Neural cell (in vitro differentiated cells): ENCODE data around the gene ACTR6. TPM values are rescaled to one million over a fixed set of nuclear protein-coding genes. Genes with fewer than 3 reads are reported as not detected.

Source experiments
- H2AFZ ChIP-seq: fragments of 200-600, 300-800 bp; sonication (generic), shearing (Covaris generic); 2 replicates; pipeline ENCODE4 v1.6.0; 2014; ENCODE audit warnings: low read depth, mild to moderate bottlenecking, antibody characterized with exemption, low read length, moderate library complexity
- H3F3A ChIP-seq: fragments of 200-600 bp; shearing (Covaris generic); 2 replicates; pipeline ENCODE4 v1.6.1; 2016; ENCODE audit warnings: mild to moderate bottlenecking, moderate library complexity, mixed read lengths, antibody characterized with exemption, low read length; ENCODE audit not compliant: insufficient read depth, poor library complexity, severe bottlenecking
- H3K27ac ChIP-seq: fragments of 200-600, 300-800 bp; sonication (generic), shearing (Covaris generic); 2 replicates; pipeline ENCODE4 v1.5.1; 2014; ENCODE audit warnings: mild to moderate bottlenecking, low read length, moderate library complexity
- H3K27me3 ChIP-seq: fragments of 300-800, 200-600 bp; sonication (generic), shearing (Covaris generic); 2 replicates; pipeline ENCODE4 v1.6.0; 2014; ENCODE audit warnings: mild to moderate bottlenecking, low read depth, low read length, moderate library complexity; ENCODE audit not compliant: insufficient read depth
- H3K36me3 ChIP-seq: fragments of 300-800, 200-600 bp; sonication (generic), shearing (Covaris generic); 2 replicates; pipeline ENCODE4 v1.5.1; 2014; ENCODE audit warnings: mild to moderate bottlenecking, antibody characterized with exemption, low read length, moderate library complexity; ENCODE audit not compliant: insufficient read depth
- H3K4me2 ChIP-seq: fragments of 300-800, 200-600 bp; sonication (generic), shearing (Covaris generic); 2 replicates; pipeline ENCODE4 v1.6.0; 2014; ENCODE audit warnings: mild to moderate bottlenecking, low read length
- H3K4me3 ChIP-seq: fragments of 300-800, 200-600 bp; sonication (generic), shearing (Covaris generic); 2 replicates; pipeline ENCODE4 v1.5.1; 2014; ENCODE audit warnings: mild to moderate bottlenecking, low read length, moderate library complexity
- H3K79me2 ChIP-seq: fragments of 200-600 bp; shearing (Covaris generic); replicated peaks from 2 replicates; pipeline ENCODE4 v1.6.0; 2014; ENCODE audit warnings: mild to moderate bottlenecking, low read length, moderate library complexity; ENCODE audit not compliant: insufficient read depth
- H3K9ac ChIP-seq: fragments of 300-800, 200-600 bp; sonication (generic), shearing (Covaris generic); 2 replicates; pipeline ENCODE4 v1.6.1; 2016; ENCODE audit warnings: mild to moderate bottlenecking, low read length, mixed read lengths
- H3K9me2 ChIP-seq: fragments of 200-600 bp; shearing (Covaris generic); 2 replicates; pipeline ENCODE4 v1.6.1; 2016; ENCODE audit warnings: mild to moderate bottlenecking, low read length, mixed read lengths; ENCODE audit not compliant: insufficient read depth
- H3K9me3 ChIP-seq: fragments of 200-600, 300-800 bp; sonication (generic), shearing (Covaris generic); 2 replicates; pipeline ENCODE4 v1.6.1; 2016; ENCODE audit warnings: mild to moderate bottlenecking, mixed run types, low read length, moderate library complexity, mixed read lengths
- H4K20me1 ChIP-seq: fragments of 200-600 bp; shearing (Covaris generic); 2 replicates; pipeline ENCODE4 v1.6.1; 2016; ENCODE audit warnings: mild to moderate bottlenecking, mixed run types; ENCODE audit not compliant: insufficient read depth
- EP300 ChIP-seq: fragments of 450-650 bp; conservative IDR thresholded peaks from 2 replicates; pipeline ENCODE4 v1.6.1; 2014; ENCODE audit warnings: antibody characterized with exemption, mild to moderate bottlenecking, moderate library complexity; ENCODE audit not compliant: poor library complexity, severe bottlenecking
- EZH2 ChIP-seq: fragments of 200-600, 300-800 bp; shearing (Covaris generic), sonication (generic); IDR thresholded peaks from 2 replicates; pipeline ENCODE4 v1.6.1; 2014; ENCODE audit warnings: antibody characterized with exemption, low read length, borderline replicate concordance, mild to moderate bottlenecking; ENCODE audit not compliant: insufficient read depth, poor library complexity, severe bottlenecking
- MXI1 ChIP-seq: fragments of 450-650 bp; conservative IDR thresholded peaks from 2 replicates; pipeline ENCODE4 v1.6.1; 2014; ENCODE audit warnings: antibody characterized with exemption, mild to moderate bottlenecking; ENCODE audit not compliant: poor library complexity, severe bottlenecking
- POLR2AphosphoS5 ChIP-seq: IDR thresholded peaks from 2 replicates; pipeline ENCODE4 v1.6.1; 2012
- RAD21 ChIP-seq: fragments of 450-650 bp; conservative IDR thresholded peaks from 2 replicates; pipeline ENCODE4 v1.6.1; 2014; ENCODE audit warnings: antibody characterized with exemption, mild to moderate bottlenecking, moderate library complexity
- REST ChIP-seq: IDR thresholded peaks from 2 replicates; pipeline ENCODE4 v1.6.1; 2012; ENCODE audit warnings: borderline replicate concordance
- SMC3 ChIP-seq: fragments of 450-650 bp; conservative IDR thresholded peaks from 2 replicates; pipeline ENCODE4 v1.6.1; 2014; ENCODE audit warnings: antibody characterized with exemption, mild to moderate bottlenecking, moderate library complexity; ENCODE audit not compliant: poor library complexity
- TAF1 ChIP-seq: IDR thresholded peaks from 2 replicates; pipeline ENCODE4 v1.6.1; 2012; ENCODE audit warnings: low read depth
- polyA plus RNA-seq: library from polyadenylated mRNA; depleted of rRNA; stranded (reverse); fragments of >200 nt; gene quantifications from 2 replicates; pipeline ENCODE4 v1.2.3, GENCODE V29; 2014
- TF ChIP-seq, protein P1 (sequence below): fragments of 450-650 bp; IDR thresholded peaks from 2 replicates; pipeline ENCODE4 v1.5.1; 2014; ENCODE audit warnings: antibody characterized with exemption, mild to moderate bottlenecking, moderate library complexity; ENCODE audit not compliant: poor library complexity, severe bottlenecking

ACTR6 gene
- polyA plus RNA-seq, 1 donor from 2014 or later = 128 TPM

DNA sequence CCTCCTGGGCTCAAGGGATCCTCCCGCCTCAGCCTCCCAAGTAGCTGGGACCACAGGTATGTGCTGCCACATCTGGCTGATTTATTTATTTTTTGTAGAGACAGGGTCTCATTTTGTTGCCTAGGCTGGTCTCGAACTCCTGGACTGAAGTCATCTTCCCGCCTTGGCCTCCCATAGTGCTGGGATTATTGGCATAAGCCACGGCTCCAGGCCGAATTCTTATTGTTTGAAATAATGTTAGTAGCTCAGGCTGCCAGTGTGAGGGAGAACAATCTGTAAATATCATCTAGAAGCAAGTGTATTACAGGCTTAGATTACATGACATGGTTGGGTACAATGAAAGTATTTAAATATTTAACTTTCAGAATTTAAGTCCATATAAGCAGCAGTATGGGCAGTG lies 8.2 kb downstream of the ACTR6 start:
- Histone ChIP-seq H3K4me3 (no peak overlapping the region), H3K9me3 (no peaks in the 10 kb centered on the region), H2AFZ (no peak overlapping the region), H3F3A (no peaks in the 10 kb centered on the region), H3K79me2 (no peaks in the 10 kb centered on the region), H3K36me3 (peaks cover 7% of the 10 kb centered on the region), H3K9me2 (no peaks in the 10 kb centered on the region), H3K4me2 (no peak overlapping the region), H3K27ac (no peak overlapping the region), H3K9ac (no peak overlapping the region), H3K27me3 (no peaks in the 10 kb centered on the region), H4K20me1 (no peaks in the 10 kb centered on the region)
- TF ChIP-seq, protein P1, sequence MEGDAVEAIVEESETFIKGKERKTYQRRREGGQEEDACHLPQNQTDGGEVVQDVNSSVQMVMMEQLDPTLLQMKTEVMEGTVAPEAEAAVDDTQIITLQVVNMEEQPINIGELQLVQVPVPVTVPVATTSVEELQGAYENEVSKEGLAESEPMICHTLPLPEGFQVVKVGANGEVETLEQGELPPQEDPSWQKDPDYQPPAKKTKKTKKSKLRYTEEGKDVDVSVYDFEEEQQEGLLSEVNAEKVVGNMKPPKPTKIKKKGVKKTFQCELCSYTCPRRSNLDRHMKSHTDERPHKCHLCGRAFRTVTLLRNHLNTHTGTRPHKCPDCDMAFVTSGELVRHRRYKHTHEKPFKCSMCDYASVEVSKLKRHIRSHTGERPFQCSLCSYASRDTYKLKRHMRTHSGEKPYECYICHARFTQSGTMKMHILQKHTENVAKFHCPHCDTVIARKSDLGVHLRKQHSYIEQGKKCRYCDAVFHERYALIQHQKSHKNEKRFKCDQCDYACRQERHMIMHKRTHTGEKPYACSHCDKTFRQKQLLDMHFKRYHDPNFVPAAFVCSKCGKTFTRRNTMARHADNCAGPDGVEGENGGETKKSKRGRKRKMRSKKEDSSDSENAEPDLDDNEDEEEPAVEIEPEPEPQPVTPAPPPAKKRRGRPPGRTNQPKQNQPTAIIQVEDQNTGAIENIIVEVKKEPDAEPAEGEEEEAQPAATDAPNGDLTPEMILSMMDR = no peak
- TF ChIP-seq SMC3 (no peak), MXI1 (no peak), EZH2 (no peak), EP300 (no peak), POLR2AphosphoS5 (no peak), REST (no peak), RAD21 (no peak), TAF1 (no peak)

DNA sequence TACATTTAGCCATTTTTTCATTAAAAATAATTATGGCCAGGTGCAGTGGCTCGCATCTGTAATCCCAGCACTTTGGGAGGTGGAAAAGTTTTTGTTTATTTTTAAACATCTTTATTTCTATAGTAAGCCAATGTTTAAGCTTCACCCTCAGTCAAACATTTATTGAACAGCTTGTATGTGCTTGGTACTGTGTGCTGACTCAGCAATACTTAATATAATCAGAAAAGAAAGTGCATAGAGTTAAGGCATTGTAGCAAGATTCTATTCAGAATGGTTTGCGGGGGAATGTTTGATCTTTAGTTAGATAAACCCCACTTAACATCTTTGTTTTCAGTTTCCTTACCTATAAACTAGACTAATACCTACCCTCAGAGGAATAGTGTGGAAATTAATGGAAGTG lies 11.1 kb downstream of the ACTR6 start:
- Histone ChIP-seq H3K79me2 (no peaks in the 10 kb centered on the region), H3F3A (no peaks in the 10 kb centered on the region), H3K36me3 (peaks cover 11% of the 10 kb centered on the region), H4K20me1 (no peaks in the 10 kb centered on the region), H3K9me3 (no peaks in the 10 kb centered on the region), H3K9ac (no peak overlapping the region), H3K4me3 (no peak overlapping the region), H3K27me3 (no peaks in the 10 kb centered on the region), H2AFZ (no peak overlapping the region), H3K27ac (no peak overlapping the region), H3K4me2 (no peak overlapping the region), H3K9me2 (no peaks in the 10 kb centered on the region)
- no peak for TF ChIP-seq EP300
- TF ChIP-seq SMC3 = no peak
- TF ChIP-seq POLR2AphosphoS5 = no peak
- no peak for TF ChIP-seq TAF1
- no peak for TF ChIP-seq EZH2
- TF ChIP-seq MXI1 = no peak
- no peak for TF ChIP-seq REST
- TF ChIP-seq, protein P1 = no peak
- no peak for TF ChIP-seq RAD21
